IPS DF 19.7 (cell line): ENCODE measurements around the gene MAP6.
"Not testable (repeated sequence)": the region's sequence is repeated elsewhere in the genome, so short reads cannot be mapped to it uniquely, and the experiment has no call there.

Source experiments
- DNase-seq: peaks from one replicate; pipeline ENCODE4 v3.0.0-alpha.2; 2013; ENCODE audit warnings: low read depth, low spot score

Gene MAP6

DNA sequence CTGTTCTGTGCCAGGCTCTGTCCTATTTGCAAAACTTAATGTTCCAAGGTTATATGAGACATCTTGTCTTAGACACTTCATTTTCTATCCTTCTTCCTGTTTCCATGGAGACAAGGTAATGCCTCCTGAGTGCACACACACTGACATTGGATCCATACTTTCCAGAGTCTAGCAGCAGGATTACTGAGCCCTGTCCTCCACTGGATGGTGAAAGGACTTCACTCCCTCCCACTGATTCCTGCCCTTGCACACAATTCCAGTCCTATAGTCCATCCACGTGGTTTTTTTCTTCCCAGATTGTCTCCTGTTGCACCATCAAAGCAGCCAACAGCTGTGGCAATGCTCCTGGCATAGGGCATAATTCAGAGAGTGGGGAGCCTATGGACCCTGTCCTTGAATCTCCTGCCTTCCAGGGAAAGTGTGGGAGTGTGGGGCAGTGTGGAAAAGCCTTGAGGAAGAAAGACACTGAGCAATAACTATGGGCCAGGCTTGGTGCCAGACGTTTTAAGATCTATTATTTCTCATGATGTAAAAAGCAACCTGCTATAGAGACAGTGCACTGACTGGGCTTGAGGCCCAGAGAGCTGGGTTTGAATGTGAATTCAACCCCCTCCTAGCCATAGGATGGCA lies 75.4 kb downstream of the MAP6 start:
- DNase-seq, result no peak

DNA sequence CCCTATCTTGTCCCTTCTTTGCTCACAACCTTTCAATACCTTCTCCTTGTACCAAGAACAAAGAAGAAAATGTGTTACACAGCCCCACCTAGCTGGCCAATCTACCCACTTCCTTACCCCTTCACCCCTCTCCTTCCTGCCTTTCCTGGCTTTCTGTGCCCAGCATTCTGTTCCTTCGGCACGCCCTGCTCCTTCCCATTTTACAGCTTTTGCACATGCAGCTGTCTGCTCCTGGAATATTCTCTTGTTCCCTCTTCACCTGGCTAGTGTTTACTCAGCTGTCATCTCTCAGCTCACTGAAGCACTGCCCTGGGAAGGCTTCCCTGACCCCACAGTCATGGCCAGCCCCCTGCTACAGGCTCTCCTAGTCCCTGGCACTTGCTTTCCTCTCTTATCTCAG lies 76.1 kb downstream of the MAP6 start:
- no peak for DNase-seq

DNA sequence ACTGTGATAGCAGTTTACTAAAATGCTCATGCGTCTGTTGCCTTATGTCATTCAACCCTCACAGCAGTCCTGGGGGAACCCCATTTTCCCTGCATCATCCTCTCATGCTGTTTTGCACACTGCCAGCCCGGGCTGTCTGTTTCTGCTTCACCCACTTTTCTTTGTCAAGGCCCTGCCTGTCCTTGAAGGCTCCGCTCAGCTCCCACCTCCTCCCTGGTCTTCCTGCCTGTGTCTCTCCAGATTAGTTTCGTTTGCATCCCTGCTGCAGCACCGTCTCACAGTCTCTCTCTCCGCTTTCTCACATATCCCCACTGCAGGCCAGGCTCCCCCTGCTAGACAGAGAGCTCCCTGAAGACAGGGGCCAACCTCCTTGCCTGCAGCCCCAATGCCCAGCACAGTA lies 76.9 kb downstream of the MAP6 start:
- DNase-seq, result no peak

DNA sequence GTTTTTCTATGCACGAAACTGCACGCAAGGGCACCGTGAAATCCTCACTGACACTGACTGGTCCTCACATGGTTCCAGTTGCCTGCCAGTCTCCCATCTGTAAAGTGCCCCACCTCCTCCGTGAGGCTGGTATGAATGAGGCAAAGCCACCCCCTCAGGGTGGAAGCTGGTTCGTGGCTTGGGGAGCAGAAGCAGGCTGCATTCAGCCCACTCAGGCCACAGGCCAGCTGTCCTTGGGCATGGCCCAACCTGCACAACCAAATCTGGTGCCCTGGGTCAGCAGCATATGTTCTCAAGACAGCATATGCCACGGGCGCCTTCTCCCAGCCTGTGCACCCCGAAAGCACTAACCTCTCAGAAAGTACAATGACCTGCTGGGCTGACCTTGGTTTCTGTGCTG lies 77.5 kb downstream of the MAP6 start:
- no peak for DNase-seq

DNA sequence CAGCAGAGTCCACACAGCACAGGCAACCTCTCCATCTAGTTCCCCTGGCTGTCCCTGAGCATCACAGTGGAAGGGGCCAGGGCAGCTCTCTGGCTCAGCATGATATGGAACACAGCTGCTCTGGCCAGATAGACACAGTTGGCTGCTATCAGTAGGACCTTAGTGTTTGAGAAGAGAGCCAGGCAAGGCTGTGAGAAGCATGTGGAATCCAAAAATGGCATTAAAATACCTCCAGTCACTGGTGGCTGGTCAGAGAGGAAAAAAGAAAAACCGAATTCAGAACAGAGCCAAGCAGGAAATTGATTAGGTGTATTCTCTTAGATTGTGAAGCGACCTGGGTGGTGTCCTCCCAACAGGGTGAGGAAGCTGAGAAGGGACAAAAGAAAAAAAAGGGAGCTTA lies 78.9 kb downstream of the MAP6 start:
- no peak for DNase-seq

DNA sequence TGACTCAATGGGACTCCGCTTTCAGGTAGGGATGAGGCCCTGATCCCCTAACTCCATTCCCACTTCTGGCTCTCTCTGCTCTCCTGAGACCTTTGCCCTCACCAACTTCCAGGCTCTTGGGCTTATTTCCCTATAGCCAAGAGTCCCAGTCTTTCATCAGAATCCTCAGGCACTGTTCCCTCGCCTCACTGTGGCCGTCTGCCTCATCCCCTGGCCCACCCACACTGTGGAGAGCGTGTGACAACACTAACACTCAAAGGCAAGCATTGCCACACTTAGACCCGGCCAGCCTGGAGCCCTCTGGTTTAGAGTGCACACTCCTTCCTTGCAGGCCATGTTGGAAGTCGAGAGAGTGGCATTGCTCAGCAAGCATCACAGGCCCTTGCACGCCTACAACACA lies 79.8 kb downstream of the MAP6 start:
- DNase-seq, result no peak

DNA sequence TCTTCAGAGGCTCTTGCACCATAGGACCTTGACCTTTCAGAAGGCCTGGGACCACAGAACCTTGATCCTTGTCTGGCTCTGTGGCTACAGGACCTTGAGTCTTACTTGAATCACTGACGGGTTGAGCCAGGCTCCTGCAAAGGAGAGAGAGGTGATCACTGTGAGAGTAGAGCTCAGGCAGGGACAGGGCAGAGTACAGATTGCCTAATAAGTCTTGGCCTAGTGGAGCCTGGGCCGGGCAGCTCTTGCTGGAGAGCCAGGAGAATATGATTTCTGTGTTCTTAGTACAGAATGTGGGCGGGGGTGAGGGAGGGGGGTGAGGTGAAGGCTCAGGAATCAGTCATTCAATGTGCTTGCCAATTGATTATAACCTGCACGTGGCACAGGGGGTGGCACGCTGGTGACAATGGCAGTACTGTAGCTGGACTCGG lies 80.8 kb downstream of the MAP6 start:
- no peak for DNase-seq

DNA sequence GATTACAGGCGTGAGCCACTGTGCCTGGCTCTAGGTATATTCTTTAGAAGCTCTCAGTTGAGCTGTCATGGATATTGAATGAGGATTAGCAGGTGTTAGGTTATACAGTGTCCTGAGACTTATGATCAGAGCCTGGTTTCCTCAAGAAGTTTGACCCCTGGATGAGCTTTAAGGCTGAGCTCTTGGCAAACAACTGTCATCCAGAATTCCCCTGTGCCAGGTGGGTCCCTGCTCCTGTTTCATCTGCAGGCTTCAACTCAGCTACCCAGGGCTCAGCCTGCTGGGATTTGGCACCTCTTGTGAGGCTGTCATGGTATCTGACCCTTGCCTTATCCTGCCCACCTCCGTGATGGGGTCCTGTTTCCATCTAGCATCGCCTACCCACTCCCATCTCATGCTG lies 82.4 kb downstream of the MAP6 start:
- no peak for DNase-seq

DNA sequence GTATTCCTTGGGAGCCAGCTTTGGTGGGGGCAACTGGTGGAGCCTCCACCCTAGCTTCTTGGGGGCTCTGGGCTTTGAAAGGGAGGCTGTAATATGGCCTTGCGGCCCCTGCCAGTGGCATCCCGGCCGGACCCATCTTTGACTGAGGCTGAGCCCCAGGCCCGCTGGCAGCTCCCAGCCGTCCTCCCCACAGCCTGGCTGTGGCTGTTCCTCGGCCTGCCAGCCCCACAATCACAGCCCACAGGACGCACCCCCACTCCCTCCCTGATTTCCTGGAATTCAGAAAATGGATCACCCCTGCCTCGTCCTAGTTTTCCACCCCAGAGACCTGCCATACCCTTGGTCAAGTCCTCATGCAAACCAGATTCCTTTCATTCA lies 83.6 kb downstream of the MAP6 start:
- no peak for DNase-seq

DNA sequence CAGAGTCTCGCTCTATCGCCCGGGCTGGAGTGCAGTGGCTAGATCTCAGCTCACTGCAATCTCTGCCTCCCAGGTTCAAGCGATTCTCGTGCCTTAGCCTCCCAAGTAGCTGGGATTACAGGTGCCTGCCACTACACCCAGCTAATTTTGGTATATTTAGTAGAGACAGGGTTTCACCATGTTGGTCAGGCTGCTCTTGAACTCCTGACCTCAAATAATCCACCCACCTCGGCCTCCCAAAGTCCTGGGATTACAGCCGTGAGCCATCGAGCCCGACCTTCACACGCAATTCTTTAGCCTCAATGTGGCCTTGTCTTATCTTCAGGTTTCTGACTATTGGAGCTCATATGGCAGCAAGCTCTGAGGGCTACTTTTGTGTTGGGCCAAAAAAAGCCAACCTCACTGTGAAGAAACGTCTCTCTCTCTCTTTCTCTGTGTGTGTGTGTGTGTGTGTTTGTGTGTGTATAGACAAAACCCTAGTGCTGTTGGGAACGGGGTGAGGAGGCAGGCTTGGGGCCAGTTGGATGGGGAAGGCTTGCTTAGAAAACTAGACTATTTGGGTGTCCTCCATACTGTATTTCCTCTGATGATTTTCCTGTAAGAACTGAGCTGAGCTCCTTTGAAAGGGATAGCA lies 84.1 kb downstream of the MAP6 start:
- DNase-seq, result not testable (repeated sequence)

DNA sequence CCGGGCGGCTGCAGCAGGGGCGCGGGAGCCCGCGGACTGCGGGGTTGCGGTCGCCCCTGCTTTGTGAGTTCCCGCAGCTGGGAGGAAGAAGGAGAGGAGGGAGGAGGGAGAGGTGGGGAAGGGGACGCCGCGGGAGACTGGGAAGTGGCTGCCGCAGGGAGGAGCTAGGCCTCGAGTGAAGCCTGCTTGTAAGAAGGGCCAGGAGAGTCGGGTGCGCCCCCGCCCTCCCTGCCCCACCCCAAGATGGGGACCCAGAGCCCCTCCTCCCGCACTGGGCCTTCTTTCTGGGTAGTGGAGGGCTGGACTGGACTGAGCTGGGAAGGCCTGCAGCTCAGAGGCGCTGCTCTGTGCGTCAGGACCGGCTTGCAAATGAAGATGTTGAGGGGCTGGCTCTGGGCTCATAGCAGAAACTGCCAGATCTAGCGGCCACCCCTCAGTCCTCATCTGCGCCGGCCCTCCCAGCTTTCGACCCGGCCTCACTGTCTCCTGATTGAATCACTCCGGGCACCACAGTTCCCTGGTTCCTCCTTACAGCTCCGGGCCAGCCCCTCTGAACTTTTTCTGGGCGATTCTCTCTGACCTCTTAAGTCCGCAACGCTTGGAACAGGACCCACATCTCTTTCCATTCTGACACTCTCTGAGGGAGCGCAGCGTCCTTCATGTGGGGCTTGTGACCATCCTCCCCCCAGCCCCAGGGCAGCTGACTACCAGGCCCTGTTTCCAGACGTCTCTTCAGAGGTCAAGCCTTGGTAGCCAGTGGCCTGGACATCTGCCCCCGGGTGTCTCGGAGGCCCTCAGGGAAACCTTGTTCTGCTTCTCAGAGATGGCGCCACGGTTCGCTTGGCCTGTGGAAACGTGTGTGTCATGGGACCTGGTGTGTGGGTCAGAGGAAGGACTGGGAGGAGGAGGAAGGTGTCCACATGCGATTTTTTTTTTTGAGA lies 84.8 kb downstream of the MAP6 start:
- no peak for DNase-seq

DNA sequence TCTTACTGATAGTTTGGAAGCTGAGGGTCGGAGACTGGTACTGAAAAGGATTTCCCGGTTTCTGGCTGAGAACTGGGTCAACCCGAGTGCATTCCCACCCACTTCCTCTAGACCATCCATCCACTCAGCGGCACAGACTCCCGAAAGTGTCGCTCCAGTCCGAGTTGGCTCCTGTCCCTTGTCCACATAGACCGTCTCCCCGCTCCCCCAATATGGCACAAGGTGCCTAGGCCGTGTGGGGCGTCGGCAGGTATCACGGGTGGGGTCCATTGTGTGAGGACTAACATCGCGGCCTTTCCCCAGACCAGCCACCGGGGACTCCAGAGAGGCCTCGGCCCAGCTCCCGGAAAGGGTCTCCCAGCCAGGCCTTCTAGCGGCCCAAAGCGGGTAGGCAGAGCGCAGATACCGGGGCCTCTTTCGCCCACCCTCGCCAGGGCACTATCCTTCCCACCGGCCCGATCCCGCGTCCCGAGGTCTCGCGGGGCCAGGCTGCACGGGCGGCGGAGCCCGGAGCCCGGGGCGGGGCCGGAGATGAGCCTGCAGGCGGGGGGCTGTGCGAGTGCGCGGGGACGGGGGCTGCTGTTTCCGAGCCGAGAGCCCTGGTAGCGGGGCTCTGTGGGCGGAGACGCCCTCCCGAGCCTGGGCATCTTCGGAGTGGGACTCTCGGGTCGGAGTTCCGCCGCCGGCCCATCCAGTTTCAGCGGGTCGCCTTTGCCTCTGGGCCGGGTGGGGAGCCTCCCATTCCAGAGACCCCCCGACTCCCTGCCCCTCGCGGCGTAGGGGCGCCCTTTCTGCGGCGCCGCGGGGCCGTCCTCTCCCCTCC lies 85.7 kb downstream of the MAP6 start:
- DNase-seq, result no peak

DNA sequence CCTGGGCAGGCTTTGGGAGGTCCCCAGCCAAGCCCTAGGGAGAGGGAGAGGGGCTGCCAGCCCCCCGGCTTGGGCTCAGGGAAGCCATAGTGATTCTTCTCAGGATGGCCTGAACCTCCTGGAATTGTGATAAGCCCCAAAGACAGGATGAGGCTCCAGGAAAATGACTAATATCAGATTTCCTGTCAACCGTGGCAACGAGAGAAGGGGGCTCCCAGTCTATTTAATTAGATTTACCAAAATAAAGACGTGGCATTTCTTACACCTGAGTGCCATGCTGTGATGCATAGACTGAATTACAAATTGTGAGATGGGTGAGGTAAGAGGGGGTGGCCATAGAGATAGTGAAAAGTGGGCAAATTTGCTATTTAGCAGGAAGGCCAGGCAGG lies 86.3 kb downstream of the MAP6 start:
- no peak for DNase-seq

DNA sequence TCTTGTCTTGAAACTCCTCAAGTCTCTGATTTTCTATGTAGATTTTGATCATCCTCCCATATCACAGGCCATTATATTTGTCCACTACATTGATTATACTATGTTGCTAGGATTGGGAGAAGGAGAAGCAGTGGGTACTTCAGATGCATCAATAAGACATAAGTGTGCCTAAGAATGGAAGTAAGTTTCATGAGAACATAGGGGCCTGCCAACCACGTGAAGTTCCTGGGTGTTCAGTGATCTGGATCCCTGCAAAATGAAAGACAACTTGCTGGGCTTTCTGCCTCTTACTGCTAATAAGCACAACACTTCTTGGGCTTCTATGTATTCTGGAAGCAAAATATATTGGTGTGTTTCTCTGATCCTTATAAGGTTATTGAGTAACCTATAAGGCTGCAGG lies 89.0 kb downstream of the MAP6 start:
- DNase-seq, result no peak

DNA sequence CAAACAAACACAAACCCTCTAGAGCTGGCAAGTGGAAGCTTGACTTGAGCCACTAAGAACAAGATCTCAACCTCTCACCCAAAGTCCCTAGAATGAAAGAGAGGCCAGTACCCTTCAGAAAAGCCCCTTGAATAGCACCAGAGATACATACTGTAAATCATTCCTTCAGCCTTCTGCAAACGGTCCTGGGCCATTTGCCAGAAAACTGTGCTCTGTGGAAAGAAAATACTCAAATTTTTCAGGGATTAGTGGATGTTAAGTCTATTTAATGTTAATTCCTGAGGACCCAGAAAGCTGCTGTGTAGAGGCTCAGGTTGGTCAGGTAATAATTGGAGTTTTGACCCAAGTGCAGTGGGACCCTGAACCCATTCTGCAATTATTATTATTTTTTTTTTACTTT lies 89.9 kb downstream of the MAP6 start:
- DNase-seq, result no peak

DNA sequence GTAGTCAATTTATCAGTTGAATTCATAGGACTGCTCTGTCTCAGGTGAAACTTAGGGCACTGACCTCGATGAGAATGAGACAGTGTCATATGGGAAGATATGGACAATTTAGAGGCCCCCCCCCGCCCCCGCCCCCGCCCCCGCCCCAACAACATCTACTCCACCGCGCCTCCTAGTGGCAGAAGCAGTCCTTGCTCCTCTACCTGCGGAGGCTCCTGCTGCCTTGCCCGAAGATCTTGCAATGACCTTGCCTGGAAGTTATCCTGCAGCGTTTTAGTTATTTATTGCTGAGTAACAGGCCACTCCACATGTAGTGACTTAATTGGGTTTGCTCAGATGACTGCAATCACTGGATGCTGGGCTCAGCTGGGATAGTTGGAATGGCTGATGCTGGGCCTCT lies 91.6 kb downstream of the MAP6 start:
- DNase-seq, result no peak

DNA sequence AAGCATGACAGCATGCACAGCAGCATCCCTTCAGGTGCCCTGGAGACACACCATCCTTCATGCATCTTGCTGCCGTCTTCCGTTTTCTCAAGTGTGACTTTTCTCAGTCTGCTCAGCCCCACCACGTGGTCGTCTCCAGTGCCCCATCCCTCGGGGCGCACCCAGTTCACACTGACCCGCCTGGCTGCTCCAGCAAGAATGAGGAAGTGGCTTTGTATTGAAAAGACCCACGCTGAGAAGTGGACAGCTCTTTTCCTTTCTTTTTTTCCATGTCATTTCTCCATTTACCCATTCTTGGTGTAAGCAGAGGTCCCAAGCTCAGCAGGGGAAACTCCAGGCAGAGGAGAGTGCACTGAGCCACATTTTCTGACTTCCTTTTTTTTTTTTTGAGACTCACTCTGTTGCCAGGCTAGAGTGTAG lies 92.3 kb downstream of the MAP6 start:
- no peak for DNase-seq

DNA sequence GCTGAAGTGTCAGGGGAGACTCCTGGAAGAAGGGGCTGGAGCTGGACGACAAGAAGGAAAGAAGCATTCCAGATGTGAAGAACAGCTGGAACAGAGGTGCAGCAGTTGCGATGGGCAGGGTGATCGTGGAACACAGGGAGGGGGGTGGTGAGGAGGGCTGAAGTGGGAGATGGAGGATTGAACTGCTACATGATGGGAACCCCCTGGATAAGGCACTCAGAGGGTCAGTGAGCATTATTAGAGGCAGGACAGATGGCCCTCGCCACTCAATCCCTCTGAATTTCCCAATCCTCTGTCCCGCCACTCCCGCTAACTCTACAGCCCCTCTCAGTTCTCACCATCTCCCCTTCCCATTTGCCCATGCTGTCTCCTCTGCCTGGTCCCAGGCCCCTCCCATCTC lies 92.8 kb downstream of the MAP6 start:
- DNase-seq, result no peak

DNA sequence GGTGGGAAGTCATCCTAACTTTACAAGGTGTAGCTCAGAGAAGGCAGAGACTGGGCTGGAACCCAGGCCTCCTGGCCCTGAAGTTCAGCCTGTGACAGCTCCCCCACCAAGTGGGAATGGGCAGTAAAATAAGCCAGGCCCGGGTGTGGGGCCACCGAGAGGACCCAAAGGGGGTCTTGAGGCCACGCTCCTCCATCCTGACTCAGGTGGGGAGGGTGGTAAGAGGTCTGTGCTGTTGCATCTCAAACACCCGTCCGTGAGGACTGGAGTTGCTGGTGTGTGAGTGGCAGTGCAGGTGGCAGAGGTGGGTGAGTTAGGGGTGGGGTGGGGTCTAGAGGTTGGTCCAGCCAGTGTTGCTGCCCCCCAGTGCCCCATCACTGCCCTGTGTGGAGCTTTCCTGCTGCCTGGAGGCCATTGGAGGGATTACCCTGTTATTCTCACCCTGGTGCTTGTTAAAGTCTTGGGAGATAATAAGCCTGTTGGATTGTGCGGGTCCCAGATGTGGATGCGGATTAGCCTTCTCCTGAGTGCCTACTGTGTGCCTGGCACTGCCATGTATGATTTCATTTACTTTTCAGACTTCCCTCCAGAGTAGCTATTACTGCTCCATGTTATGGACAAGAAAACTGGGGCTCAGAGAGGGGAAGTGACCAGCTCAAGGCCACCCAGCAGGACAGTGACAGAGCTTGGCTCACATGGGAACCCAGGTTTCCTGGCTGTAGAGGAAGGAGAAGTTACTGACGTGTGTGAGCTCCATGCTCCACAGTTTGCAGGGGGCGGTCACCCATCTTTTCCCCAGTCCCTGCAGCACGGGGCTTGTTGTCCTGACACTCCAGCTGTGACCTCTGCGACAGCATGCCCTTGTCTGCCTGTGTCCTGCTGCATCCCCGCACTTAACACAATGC lies 93.9 kb downstream of the MAP6 start:
- no peak for DNase-seq

DNA sequence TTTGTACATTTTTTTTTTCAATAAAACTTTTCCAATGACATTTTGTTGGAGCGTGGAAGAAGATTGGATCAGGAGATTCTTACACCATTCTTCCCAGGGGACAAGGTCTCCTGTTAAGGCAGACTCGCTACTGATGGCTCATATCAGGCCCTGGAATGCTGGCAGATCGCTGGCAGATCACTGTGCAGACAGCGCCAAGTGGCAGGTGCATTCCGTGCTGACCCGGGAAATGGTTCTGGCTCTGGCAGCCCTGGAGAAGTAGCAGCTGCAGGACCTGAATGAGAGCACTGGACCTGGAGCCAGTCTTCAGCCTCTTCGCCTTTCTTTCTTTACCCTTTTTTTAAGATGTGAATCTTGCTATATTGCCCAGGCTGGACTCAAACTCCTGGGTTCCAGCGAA lies 96.1 kb downstream of the MAP6 start:
- DNase-seq, result no peak

DNA sequence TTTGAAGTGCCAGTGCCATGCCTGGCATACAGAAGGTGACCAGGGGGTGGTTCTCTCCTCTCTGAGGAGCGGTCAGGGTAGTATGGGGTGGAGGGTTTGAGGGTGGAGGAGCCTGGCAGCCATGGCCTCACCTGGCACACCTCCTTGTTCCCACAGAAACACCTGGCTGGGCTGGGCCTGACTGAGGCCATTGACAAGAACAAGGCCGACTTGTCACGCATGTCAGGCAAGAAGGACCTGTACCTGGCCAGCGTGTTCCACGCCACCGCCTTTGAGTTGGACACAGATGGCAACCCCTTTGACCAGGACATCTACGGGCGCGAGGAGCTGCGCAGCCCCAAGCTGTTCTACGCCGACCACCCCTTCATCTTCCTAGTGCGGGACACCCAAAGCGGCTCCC lies 97.2 kb downstream of the MAP6 start:
- DNase-seq, result no peak
